Brain microvascular endothelial cell (primary cell): ENCODE measurements around the gene UGT8.
A peak's percentile ranks its signal among the peaks of the same experiment; 100 is the strongest.
"Not testable (repeated sequence)": the region's sequence is repeated elsewhere in the genome, so short reads cannot be mapped to it uniquely, and the experiment has no call there.

Experiments used
- DNase-seq: peaks from one replicate; pipeline ENCODE4 v3.0.0-alpha.2; 2020
- H3K27ac ChIP-seq: fragments of 250-450 bp; sonication (Bioruptor Pico); 2 replicates; pipeline ENCODE4 v1.5.1; 2020; ENCODE audit warnings: mild to moderate bottlenecking, moderate library complexity
- H3K27me3 ChIP-seq: fragments of 250-450 bp; sonication (Bioruptor Pico); replicated peaks from 2 replicates; pipeline ENCODE4 v1.5.1; 2020; ENCODE audit warnings: mild to moderate bottlenecking
- H3K36me3 ChIP-seq: fragments of 250-450 bp; sonication (Bioruptor Pico); replicated peaks from 2 replicates; pipeline ENCODE4 v1.5.1; 2020; ENCODE audit warnings: mild to moderate bottlenecking
- H3K4me3 ChIP-seq: 2 replicates; pipeline ENCODE4 v1.5.1; 2011; ENCODE audit warnings: low read depth, mild to moderate bottlenecking, control low read depth, low read length, moderate library complexity
- in situ Hi-C: cut with HindIII; loops from 2 replicates; pipeline ENCODE4 v1.10.0; 2017; ENCODE audit warnings: low sequenced_read_pairs, low pct_ligation_motif_present
- TF ChIP-seq, protein P1 (sequence below): IDR thresholded peaks from 2 replicates; pipeline ENCODE4 v1.5.1; 2011; ENCODE audit warnings: low read depth, mild to moderate bottlenecking, moderate library complexity, low read length, control low read depth, inconsistent platforms; ENCODE audit errors: missing control alignments

The UGT8 gene

GRCh38 chr4:114562176-114562904 is 36.3 kb upstream of the UGT8 start:
- Histone ChIP-seq H3K27me3 (no peaks in the 10 kb centered on the region), H3K36me3 (no peaks in the 10 kb centered on the region), H3K4me3 (no peak overlapping the region), H3K27ac (no peak overlapping the region)
- in situ Hi-C loops: no loop called here
- no peak for DNase-seq
- TF ChIP-seq, protein P1, sequence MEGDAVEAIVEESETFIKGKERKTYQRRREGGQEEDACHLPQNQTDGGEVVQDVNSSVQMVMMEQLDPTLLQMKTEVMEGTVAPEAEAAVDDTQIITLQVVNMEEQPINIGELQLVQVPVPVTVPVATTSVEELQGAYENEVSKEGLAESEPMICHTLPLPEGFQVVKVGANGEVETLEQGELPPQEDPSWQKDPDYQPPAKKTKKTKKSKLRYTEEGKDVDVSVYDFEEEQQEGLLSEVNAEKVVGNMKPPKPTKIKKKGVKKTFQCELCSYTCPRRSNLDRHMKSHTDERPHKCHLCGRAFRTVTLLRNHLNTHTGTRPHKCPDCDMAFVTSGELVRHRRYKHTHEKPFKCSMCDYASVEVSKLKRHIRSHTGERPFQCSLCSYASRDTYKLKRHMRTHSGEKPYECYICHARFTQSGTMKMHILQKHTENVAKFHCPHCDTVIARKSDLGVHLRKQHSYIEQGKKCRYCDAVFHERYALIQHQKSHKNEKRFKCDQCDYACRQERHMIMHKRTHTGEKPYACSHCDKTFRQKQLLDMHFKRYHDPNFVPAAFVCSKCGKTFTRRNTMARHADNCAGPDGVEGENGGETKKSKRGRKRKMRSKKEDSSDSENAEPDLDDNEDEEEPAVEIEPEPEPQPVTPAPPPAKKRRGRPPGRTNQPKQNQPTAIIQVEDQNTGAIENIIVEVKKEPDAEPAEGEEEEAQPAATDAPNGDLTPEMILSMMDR: no peak

DNA sequence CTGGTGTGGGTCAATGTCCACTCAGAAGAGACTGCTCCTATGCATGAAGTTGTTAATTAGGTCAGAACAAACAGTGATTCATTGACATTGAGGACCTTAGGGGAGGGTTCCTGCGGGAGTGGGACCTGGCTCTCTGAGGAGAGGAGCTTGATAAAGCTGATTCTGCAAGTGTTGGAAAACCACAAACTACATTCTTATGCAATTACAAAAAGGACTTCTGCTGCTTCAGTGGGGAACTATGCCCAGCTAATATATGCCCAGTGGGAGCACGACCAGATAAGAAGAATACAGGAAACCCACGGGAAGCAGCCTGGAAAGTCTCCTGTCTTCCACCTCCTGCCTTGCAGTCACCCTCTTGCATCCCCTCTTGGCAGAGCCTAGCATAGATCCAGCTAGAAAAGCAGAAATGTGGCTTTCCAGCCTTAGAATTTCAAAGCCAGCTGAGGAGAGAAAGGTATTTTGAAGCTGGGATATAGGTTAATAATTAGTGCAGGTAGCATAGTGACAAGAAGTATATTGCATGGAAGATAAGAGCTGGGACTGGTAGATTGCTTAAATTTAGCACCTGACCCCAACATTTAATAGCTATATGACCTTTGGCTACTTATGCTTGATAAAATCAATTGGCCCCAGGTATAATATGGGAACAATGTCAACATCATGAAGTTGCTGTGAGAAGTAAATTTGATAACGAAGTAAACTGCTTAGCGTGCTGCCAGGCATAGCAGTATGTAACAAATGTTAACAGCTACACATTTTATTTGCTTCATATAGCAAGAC is 34.9 kb upstream of the UGT8 start:
- in situ Hi-C loops: no loop called here
- no peaks in the 10 kb centered on the region for H3K36me3 ChIP-seq
- TF ChIP-seq, protein P1: no peak
- no peak overlapping the region for H3K27ac ChIP-seq
- H3K4me3 ChIP-seq: no peak overlapping the region
- H3K27me3 ChIP-seq: no peaks in the 10 kb centered on the region
- DNase-seq: peak; percentile 17

DNA sequence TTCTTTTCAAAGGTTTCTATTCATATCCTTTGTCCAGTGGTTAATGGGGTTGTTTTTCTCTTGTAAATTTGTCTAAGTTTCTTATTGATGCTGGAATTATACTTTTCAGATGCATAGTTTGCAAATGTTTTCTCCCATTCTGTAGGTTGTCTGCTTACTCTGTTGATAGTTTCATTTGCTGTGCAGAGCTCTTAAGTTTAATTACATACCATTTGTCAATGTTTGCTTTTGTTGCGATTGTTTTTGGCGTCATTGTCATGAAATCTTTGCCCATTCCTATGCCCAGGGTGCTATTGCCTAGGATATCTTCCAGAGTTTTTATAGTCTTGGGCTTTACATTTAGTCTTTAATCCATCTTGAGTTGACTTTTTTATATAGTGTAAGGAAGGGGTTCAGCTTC is 21.2 kb upstream of the UGT8 start:
- H3K36me3 ChIP-seq: no peaks in the 10 kb centered on the region
- no peak overlapping the region for H3K27ac ChIP-seq
- TF ChIP-seq, protein P1: no peak
- no peak overlapping the region for H3K4me3 ChIP-seq
- in situ Hi-C loops: no loop called here
- no peaks in the 10 kb centered on the region for H3K27me3 ChIP-seq
- no peak for DNase-seq

DNA sequence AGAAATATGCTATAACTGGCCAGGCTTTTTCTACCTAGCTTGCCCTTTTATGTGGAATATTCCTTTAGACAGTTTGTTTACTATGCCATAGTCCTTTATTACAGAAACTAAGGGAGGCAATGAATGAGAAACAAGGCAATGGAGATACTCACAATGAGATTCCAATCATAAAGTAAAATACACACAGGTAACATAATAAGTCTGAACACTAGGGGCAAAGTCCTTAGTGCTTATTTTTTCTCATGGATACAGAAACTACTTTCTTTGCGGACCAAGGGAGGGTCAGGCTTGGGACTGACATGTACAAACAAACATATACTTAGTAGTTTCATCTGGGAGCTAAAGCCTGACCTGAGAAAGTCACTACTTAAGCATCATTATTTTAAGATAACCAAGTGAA is 16.0 kb upstream of the UGT8 start:
- Histone ChIP-seq H3K27me3 (no peaks in the 10 kb centered on the region), H3K4me3 (no peak overlapping the region), H3K36me3 (no peaks in the 10 kb centered on the region), H3K27ac (no peak overlapping the region)
- in situ Hi-C loops: no loop called here
- DNase-seq: no peak
- TF ChIP-seq, protein P1: peak; percentile 9

DNA sequence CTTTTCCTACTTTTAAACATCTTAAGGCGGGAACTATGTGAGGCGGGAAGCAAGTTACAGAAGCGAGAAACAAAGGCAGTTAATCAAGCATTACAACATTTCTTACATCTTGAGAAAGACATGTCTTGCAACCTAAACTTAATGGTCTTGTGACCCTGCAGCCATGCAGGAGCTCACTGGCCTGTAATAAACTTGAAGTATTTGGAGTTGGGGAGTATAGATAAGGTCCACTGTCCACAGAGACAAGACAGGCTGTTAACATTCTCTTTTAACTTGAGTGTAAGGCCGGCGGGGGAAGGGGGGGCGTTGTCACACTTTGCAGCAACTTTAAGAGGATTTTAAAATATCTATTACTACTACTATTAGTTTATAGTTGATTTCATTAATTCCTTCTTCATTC is 10.3 kb upstream of the UGT8 start:
- H3K4me3 ChIP-seq: no peak overlapping the region
- H3K36me3 ChIP-seq: no peaks in the 10 kb centered on the region
- H3K27ac ChIP-seq: no peak overlapping the region
- no peak for DNase-seq
- in situ Hi-C loops: no loop called here
- TF ChIP-seq, protein P1: no peak
- H3K27me3 ChIP-seq: no peaks in the 10 kb centered on the region

- DNase-seq, H3K4me3 ChIP-seq, H3K36me3 ChIP-seq, H3K27me3 ChIP-seq, H3K27ac ChIP-seq, in situ Hi-C loops: not testable (repeated sequence)
Measured at GRCh38 chr4:114590360-114590759, 8.2 kb upstream of the UGT8 start.
